ENCODE data around the gene ARMH3.

GRCh38 chr10:101807158-101807557, 248.8 kb downstream of the ARMH3 start:
- TF ChIP-seq POLR2AphosphoS5 (IDR thresholded peaks at IDR 0.05; ENCODE audit: low read depth, low read length) (no peak), CTCF (IDR thresholded peaks at IDR 0.05) (no peak), TCF7L2 (IDR thresholded peaks at IDR 0.05; ENCODE audit: low read depth, low read length) (no peak)

Measured in Panc1 (cell line).